Esophagus squamous epithelium (tissue), 4 donors: Measurements from ENCODE around the gene APP.

ENCODE experiments used
- POLR2A ChIP-seq, 4 donors: fragments of 450-650 bp; IDR thresholded peaks; one replicate each; pipeline ENCODE4 v1.6.1; 2017; ENCODE audit warnings: antibody characterized with exemption in 4 of 4, mild to moderate bottlenecking in 4 of 4, moderate library complexity in 3 of 4
- TF ChIP-seq, protein P1 (sequence below), 6 experiments: fragments of 450-650 bp in 4 of 6; fragments of 200-600 bp in 2 of 6; sonication (generic) in 2 of 6; IDR thresholded peaks; one replicate each; pipeline ENCODE4 v1.5.1; 2016 to 2019; ENCODE audit warnings: antibody characterized with exemption in 6 of 6, mild to moderate bottlenecking in 4 of 6, moderate library complexity in 4 of 6

DNA sequence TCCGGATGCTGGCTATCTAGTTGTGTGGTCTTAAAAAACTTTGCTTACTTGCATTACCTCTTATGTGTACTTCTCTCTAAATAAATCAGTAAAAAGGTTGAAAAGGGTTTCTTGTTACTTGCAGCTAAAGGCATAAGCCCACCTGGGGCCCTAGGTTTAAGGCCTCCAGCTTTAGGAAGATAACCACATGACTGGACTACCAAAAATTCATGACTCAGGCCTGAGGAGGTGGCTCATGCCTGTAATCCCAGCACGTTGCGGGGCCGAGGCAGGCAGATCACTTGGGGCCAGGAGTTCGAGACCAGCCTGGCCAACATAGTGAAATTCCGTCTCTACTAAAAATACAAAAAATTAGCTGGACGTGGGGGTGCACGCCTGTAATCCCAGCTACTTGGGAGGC, 142.9 kb downstream of the APP start:
- TF ChIP-seq POLR2A (IDR thresholded peaks at IDR 0.05), result no peak
- TF ChIP-seq, protein P1, sequence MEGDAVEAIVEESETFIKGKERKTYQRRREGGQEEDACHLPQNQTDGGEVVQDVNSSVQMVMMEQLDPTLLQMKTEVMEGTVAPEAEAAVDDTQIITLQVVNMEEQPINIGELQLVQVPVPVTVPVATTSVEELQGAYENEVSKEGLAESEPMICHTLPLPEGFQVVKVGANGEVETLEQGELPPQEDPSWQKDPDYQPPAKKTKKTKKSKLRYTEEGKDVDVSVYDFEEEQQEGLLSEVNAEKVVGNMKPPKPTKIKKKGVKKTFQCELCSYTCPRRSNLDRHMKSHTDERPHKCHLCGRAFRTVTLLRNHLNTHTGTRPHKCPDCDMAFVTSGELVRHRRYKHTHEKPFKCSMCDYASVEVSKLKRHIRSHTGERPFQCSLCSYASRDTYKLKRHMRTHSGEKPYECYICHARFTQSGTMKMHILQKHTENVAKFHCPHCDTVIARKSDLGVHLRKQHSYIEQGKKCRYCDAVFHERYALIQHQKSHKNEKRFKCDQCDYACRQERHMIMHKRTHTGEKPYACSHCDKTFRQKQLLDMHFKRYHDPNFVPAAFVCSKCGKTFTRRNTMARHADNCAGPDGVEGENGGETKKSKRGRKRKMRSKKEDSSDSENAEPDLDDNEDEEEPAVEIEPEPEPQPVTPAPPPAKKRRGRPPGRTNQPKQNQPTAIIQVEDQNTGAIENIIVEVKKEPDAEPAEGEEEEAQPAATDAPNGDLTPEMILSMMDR (IDR thresholded peaks at IDR 0.05), result no peak
